A549 treated with AZD2906 at 1 μM for 4 hours (cell line): ENCODE results near the gene AMPD2. TPM values are rescaled to one million over a fixed set of nuclear protein-coding genes. Genes with fewer than 3 reads are reported as not detected.

Source experiments
- total RNA-seq: library from RNA; stranded (reverse); fragments of 200-300 nt; extraction: Qiagen RNA extraction; gene quantifications from 5 replicates; pipeline ENCODE4 v1.2.3, GENCODE V29; 2022

AMPD2 gene
- 19.2 to 23.8 TPM (median 21.5 TPM) in 5 replicates for total RNA-seq

DNA sequence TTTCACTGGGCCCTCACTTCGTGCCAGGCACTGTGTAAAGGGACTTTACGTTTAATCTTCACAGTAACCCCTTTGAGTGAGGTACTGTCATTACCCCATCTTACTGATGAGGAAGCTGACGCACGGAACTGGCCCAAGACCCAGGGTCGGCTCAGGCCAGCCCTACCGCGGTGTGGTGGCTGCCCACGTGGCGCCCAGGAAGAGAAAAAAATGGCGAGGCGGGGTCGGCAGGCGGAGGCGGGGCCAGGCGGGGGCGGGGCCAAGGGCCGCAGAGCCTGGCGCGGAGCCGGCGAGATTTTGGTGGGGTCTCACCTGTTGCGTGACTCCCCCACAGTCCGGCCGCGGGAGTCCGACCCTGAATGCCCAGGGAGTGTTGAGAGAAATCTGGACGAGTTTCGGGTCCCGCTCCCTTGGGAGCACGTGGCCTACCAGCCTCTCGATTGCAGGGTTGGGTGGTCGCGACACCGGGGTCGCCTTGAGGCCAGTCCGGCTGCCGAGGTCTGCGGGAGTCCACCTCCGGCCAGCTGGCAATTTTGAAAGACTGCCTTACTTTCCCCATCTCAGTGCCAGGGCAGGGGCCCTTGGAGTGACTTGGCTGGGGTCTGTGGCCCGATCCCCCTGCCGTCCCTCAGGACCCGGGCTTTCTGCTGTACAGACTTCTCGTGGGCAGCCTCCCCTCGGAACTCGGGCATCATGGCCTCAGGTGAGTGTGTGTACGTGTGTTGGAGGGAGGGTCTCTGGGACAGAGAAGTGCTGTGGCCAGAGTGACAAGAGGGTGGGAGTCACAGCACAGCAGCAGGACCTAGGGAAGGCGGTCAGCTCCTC, at the start of gene AMPD2, which contains the start of gene GNAT2:
AMPD2 (plus strand) TSS at position 262 of the 825 bp plus-strand sequence. CDS start 1,339 bp downstream, outside the sequence.
GNAT2 (minus strand) TSS at position 41 of the 825 bp plus-strand sequence. CDS start 6,746 bp downstream, outside the sequence.

DNA sequence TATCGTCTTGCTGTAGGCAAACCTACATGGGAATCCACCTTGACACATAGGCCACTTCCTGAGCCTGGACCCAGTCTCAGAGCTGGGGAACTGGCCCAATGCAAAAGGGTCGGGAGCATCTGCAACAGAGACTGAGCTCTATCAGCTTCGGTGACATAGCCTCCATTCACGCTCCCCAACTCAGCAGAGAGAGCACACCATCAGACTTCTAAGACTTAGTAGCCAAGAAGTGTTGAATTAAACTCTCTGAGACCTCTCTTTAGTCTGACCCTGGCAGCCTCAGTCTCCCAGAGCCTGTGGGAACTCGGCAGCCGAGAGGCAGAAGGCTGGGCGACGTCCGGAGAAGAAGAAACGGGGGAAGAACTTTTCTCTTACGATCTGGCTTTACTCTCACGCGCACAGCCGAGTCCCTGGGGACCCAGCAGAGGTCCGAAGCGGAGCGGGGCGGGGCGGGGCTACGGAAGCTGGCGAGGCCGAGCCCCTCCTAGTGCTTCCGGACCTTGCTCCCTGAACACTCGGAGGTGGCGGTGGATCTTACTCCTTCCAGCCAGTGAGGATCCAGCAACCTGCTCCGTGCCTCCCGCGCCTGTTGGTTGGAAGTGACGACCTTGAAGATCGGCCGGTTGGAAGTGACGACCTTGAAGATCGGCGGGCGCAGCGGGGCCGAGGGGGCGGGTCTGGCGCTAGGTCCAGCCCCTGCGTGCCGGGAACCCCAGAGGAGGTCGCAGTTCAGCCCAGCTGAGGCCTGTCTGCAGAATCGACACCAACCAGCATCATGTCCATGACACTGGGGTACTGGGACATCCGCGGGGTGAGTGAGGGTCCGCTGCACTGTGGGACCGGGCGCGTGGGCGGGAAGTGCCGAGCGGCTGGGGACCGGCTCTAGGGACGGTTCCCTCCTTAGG, 36.2 kb downstream of the AMPD2 start, which contains the start of gene GSTM4:
GSTM4 (plus strand) TSS at position 485 of the 905 bp plus-strand sequence; CDS start at position 776, 291 bp downstream.

DNA sequence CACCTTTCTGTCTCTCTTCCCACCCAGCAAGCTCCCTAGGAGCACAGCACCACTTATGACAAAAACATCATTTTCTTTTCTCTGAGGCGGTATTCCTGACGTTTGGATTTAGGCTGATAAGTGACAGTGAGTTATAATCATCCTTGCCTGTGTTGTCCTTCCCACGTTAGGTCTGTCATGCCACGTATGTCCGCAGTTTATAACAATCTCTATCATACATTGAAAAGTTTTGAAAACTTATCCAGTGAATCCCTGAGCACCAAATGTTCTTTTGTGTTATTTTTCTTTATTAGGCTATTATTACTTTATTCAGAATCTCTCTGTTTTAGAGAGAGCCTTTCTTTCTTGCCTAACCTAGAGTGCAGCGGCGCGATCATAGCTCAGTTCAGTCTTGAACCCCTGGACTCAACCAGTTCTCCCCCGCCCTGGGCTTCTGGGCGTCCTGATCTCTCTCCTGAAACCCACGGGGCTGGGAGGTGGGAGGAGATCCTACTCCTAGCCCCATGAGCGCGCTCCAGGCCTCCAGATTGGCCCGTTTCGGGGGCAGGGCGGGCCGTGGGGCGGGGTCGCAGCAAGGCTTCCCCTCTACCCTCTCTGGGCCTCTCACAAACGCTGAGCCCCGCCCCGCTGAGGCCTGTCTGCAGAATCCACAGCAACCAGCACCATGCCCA, 48.0 kb downstream of the AMPD2 start, which contains the start of gene GSTM2:
GSTM2 (plus strand) TSS at position 606 of the 671 bp plus-strand sequence; CDS start at position 665, 59 bp downstream.

Other genes starting within 250 kb of the AMPD2 start
- 3.4 to 5.7 TPM (median 3.9 TPM) in 5 replicates for gene SORT1, start 221.9 kb upstream of the AMPD2 start, total RNA-seq
- gene PSMA5, start 193.4 kb upstream of the AMPD2 start, total RNA-seq, result 98.1 to 109 TPM (median 102 TPM) in 5 replicates
- 0.05 to 0.13 TPM (median 0.08 TPM) in 5 replicates for gene SYPL2, start 153.3 kb upstream of the AMPD2 start, total RNA-seq
- 1.2 to 2.8 TPM (median 2.2 TPM) in 5 replicates for gene ATXN7L2, start 135.9 kb upstream of the AMPD2 start, total RNA-seq
- 4.1 to 4.2 TPM (median 4.2 TPM) in 5 replicates for gene CYB561D1, start 125.7 kb upstream of the AMPD2 start, total RNA-seq
- gene AMIGO1, start 110.1 kb upstream of the AMPD2 start, total RNA-seq, result 1.0 to 1.4 TPM (median 1.3 TPM) in 5 replicates
- 0.06 TPM in 1 of 5 replicates, not detected in the others for gene GPR61, start 80.0 kb upstream of the AMPD2 start, total RNA-seq
- 4.5 to 5.9 TPM (median 5.1 TPM) in 5 replicates for gene GNAI3, start 71.2 kb upstream of the AMPD2 start, total RNA-seq
- gene GNAT2, start 221 bp upstream of the AMPD2 start, total RNA-seq, result 0.07 to 0.10 TPM in 2 of 5 replicates, not detected in the others
- gene GSTM4, start 36.3 kb downstream of the AMPD2 start, total RNA-seq, result 8.4 to 10.5 TPM (median 9.3 TPM) in 5 replicates
- gene GSTM2, start 48.2 kb downstream of the AMPD2 start, total RNA-seq, result 2.7 to 4.1 TPM (median 3.4 TPM) in 5 replicates
- not detected in 5 replicates for gene GSTM1, start 68.0 kb downstream of the AMPD2 start, total RNA-seq
- not detected in 5 replicates for gene GSTM5, start 92.4 kb downstream of the AMPD2 start, total RNA-seq
- gene GSTM3, start 121.2 kb downstream of the AMPD2 start, total RNA-seq, result 22.7 to 32.0 TPM (median 24.0 TPM) in 5 replicates
- gene EPS8L3, start 144.1 kb downstream of the AMPD2 start, total RNA-seq, result 0.59 to 0.79 TPM (median 0.76 TPM) in 5 replicates